Fibroblast of lung (primary cell): ENCODE data around the gene SERPINB5. TPM values are rescaled to one million over a fixed set of nuclear protein-coding genes. Genes with fewer than 3 reads are reported as not detected.

ENCODE experiments used
- DNase-seq, 2 donors: peaks; one replicate each; pipeline versions ENCODE4 v3.0.0 to v3.0.0-alpha.2; 2010; ENCODE audit warnings: low read depth in 2 of 2
- H2AFZ ChIP-seq: 2 replicates; pipeline ENCODE4 v1.5.1; 2012; ENCODE audit warnings: low read length, control low read depth, inconsistent platforms
- H3K27ac ChIP-seq: 2 replicates; pipeline ENCODE4 v1.5.1; 2011; ENCODE audit warnings: low read length, control low read depth; ENCODE audit not compliant: insufficient read depth
- H3K27me3 ChIP-seq: 2 replicates; pipeline ENCODE4 v1.5.1; 2011; ENCODE audit warnings: mild to moderate bottlenecking, low read length; ENCODE audit not compliant: control insufficient read depth, insufficient read depth
- H3K36me3 ChIP-seq: 2 replicates; pipeline ENCODE4 v1.5.1; 2011; ENCODE audit warnings: low read length; ENCODE audit not compliant: control insufficient read depth, insufficient read depth
- H3K4me1 ChIP-seq: 2 replicates; pipeline ENCODE4 v1.5.1; 2011; ENCODE audit warnings: low read length; ENCODE audit not compliant: control insufficient read depth, insufficient read depth; ENCODE audit errors: extremely low read depth
- H3K4me2 ChIP-seq: 2 replicates; pipeline ENCODE4 v1.5.1; 2011; ENCODE audit warnings: low read length, control low read depth; ENCODE audit not compliant: insufficient read depth; ENCODE audit errors: extremely low read depth
- H3K4me3 ChIP-seq, 4 experiments: fragments of 200-600 bp in 1 of 4; sonication (generic) in 1 of 4; replicated peaks in 1 of 4; 2 replicates each; pipeline ENCODE4 v1.5.1; 2011 to 2016; ENCODE audit warnings: low read length in 4 of 4, low read depth in 3 of 4, mild to moderate bottlenecking in 3 of 4, control low read depth in 2 of 4, inconsistent platforms in 1 of 4, mixed read lengths in 1 of 4; ENCODE audit not compliant: insufficient read depth in 1 of 4; ENCODE audit errors: control extremely low read depth in 1 of 4
- H3K79me2 ChIP-seq: 2 replicates; pipeline ENCODE4 v1.5.1; 2012; ENCODE audit warnings: mild to moderate bottlenecking, low read length, inconsistent platforms; ENCODE audit not compliant: control insufficient read depth, insufficient read depth
- H3K9ac ChIP-seq: 2 replicates; pipeline ENCODE4 v1.5.1; 2011; ENCODE audit warnings: mild to moderate bottlenecking, low read length, control low read depth; ENCODE audit not compliant: insufficient read depth
- H3K9me3 ChIP-seq: 2 replicates; pipeline ENCODE4 v1.5.1; 2012; ENCODE audit warnings: low read depth, low read length; ENCODE audit not compliant: control insufficient read depth, insufficient read depth
- H4K20me1 ChIP-seq: 2 replicates; pipeline ENCODE4 v1.5.1; 2011; ENCODE audit warnings: low read length; ENCODE audit not compliant: control insufficient read depth, insufficient read depth; ENCODE audit errors: extremely low read depth
- CTCF ChIP-seq, 2 donors: IDR thresholded peaks in 1 of 2; conservative IDR thresholded peaks in 1 of 2; 1 replicate in 1 of 2; 2 replicates in 1 of 2; pipeline ENCODE4 v1.5.1; 2011 to 2012; ENCODE audit warnings: low read length in 2 of 2, control low read depth in 1 of 2, inconsistent platforms in 1 of 2, low read depth in 1 of 2, mild to moderate bottlenecking in 1 of 2
- EZH2 ChIP-seq: IDR thresholded peaks from 2 replicates; pipeline ENCODE4 v1.5.1; 2012; ENCODE audit warnings: low read length, control low read depth, mild to moderate bottlenecking; ENCODE audit errors: missing control alignments
- polyA plus RNA-seq, 2 donors: library from polyadenylated mRNA; depleted of rRNA in 1 of 2; stranded (reverse) in 1 of 2; unstranded in 1 of 2; fragments of >200 nt; gene quantifications; 2 replicates each; pipeline ENCODE4 v1.2.1, GENCODE V29; 2011 to 2012; ENCODE audit warnings: missing spikeins in 1 of 2
- total RNA-seq: library from RNA; depleted of rRNA; stranded (reverse); fragments of >200 nt; gene quantifications from 2 replicates; pipeline ENCODE4 v1.2.1, GENCODE V29; 2014

SERPINB5 gene
- total and polyA plus RNA-seq, 2 donors (not counting 1 experiment from before 2014, with no cell fraction given): 0.05 TPM; not detected in 1

- no peaks in the 10 kb centered on the region for H3K79me2 ChIP-seq
- no peak overlapping the region for H2AFZ ChIP-seq
- no peaks in the 10 kb centered on the region for H3K36me3 ChIP-seq
- TF ChIP-seq CTCF (conservative IDR thresholded peaks at IDR 0.05 in 1 of 2, IDR thresholded peaks at IDR 0.05 in 1 of 2; ENCODE audit: low read depth in 1 of 2, low read length in 2 of 2): no peak
- no peak for TF ChIP-seq EZH2
- H3K9me3 ChIP-seq: no peaks in the 10 kb centered on the region
- H3K9ac ChIP-seq: no peak overlapping the region
- DNase-seq: no peak
- H3K4me3 ChIP-seq: no peak overlapping the region
- H3K27ac ChIP-seq: no peak overlapping the region
- no peaks in the 10 kb centered on the region for H3K4me1 ChIP-seq
- H4K20me1 ChIP-seq: no peaks in the 10 kb centered on the region
- no peaks in the 10 kb centered on the region for H3K27me3 ChIP-seq
- H3K4me2 ChIP-seq: no peak overlapping the region
These were observed 67.3 kb downstream of the SERPINB5 start for GRCh38 chr18:63544017-63544416.

- no peaks in the 10 kb centered on the region for H3K9me3 ChIP-seq
- no peak overlapping the region for H2AFZ ChIP-seq
- DNase-seq: no peak
These were observed 68.2 kb downstream of the SERPINB5 start for GRCh38 chr18:63545000-63545399.

GRCh38 chr18:63550068-63550467 lies 73.3 kb downstream of the SERPINB5 start:
- no peak overlapping the region for H3K9ac ChIP-seq
- no peak overlapping the region for H3K4me2 ChIP-seq
- H3K27me3 ChIP-seq: no peaks in the 10 kb centered on the region
- no peak for DNase-seq
- H3K4me3 ChIP-seq: no peak overlapping the region
- TF ChIP-seq EZH2: no peak
- no peak for TF ChIP-seq CTCF (conservative IDR thresholded peaks at IDR 0.05 in 1 of 2, IDR thresholded peaks at IDR 0.05 in 1 of 2; ENCODE audit: low read depth in 1 of 2, low read length in 2 of 2)
- no peaks in the 10 kb centered on the region for H3K36me3 ChIP-seq
- peaks cover 2% of the 10 kb centered on the region for H3K4me1 ChIP-seq
- no peaks in the 10 kb centered on the region for H3K9me3 ChIP-seq
- H3K79me2 ChIP-seq: no peaks in the 10 kb centered on the region
- H3K27ac ChIP-seq: no peak overlapping the region
- H2AFZ ChIP-seq: no peak overlapping the region
- H4K20me1 ChIP-seq: no peaks in the 10 kb centered on the region

More at GRCh38 chr18:63545000-63545399, 68.2 kb downstream of the SERPINB5 start:
- H3K27me3 ChIP-seq: no peaks in the 10 kb centered on the region
- no peak overlapping the region for H3K4me2 ChIP-seq
- no peaks in the 10 kb centered on the region for H3K79me2 ChIP-seq
- H3K4me1 ChIP-seq: no peaks in the 10 kb centered on the region
- H3K36me3 ChIP-seq: no peaks in the 10 kb centered on the region
- no peak overlapping the region for H3K9ac ChIP-seq
- no peak for TF ChIP-seq EZH2
- TF ChIP-seq CTCF (conservative IDR thresholded peaks at IDR 0.05 in 1 of 2, IDR thresholded peaks at IDR 0.05 in 1 of 2; ENCODE audit: low read depth in 1 of 2, low read length in 2 of 2): no peak
- H4K20me1 ChIP-seq: no peaks in the 10 kb centered on the region
- H3K4me3 ChIP-seq: no peak overlapping the region
- H3K27ac ChIP-seq: no peak overlapping the region
